Daoy (cell line): ENCODE measurements around the gene GUCA1A. TPM values are rescaled to one million over a fixed set of nuclear protein-coding genes. Genes with fewer than 3 reads are reported as not detected.

Experiments
- total RNA-seq: library from RNA; depleted of rRNA; stranded (reverse); fragments of >200 nt; shearing (Covaris generic); gene quantifications from 2 replicates; pipeline ENCODE4 v1.2.3, GENCODE V29; 2014; rRNA removed

The GUCA1A gene
- total RNA-seq, 1 experiment from 2014 or later = not detected

Other genes with a start within 250 kb of the GUCA1A start
- gene CCND3, start 231.6 kb upstream of the GUCA1A start, total RNA-seq = 43.3 and 51.6 TPM in 2 replicates
- gene TAF8, start 122.8 kb upstream of the GUCA1A start, total RNA-seq = 20.6 and 34.1 TPM in 2 replicates
- gene C6orf132, start 30.7 kb upstream of the GUCA1A start, total RNA-seq = not detected in 2 replicates
- 0.21 and 0.40 TPM in 2 replicates for gene GUCA1B, start 21.6 kb downstream of the GUCA1A start, total RNA-seq
- gene MRPS10, start 44.5 kb downstream of the GUCA1A start, total RNA-seq = 95.7 and 99.2 TPM in 2 replicates